HEK293 (cell line): ENCODE results near the gene TRAPPC10.

Experiments used
- CTCF ChIP-seq: fragments of 450-650 bp; formaldehyde crosslinking; IDR thresholded peaks from 2 replicates; pipeline ENCODE4 v1.5.1; 2016; ENCODE audit warnings: missing biosample characterization, missing genetic modification characterization
- SALL2 ChIP-seq: fragments of 450-650 bp; formaldehyde crosslinking; IDR thresholded peaks from 2 replicates; pipeline ENCODE4 v1.5.0; 2017; ENCODE audit warnings: missing biosample characterization, mild to moderate bottlenecking, missing genetic modification characterization, borderline replicate concordance
- ZBTB49 ChIP-seq: fragments of 450-650 bp; formaldehyde crosslinking; IDR thresholded peaks from 2 replicates; pipeline ENCODE4 v1.5.1; 2016; ENCODE audit warnings: missing biosample characterization, missing genetic modification characterization, low read depth
- ZFP41 ChIP-seq: fragments of 450-650 bp; formaldehyde crosslinking; IDR thresholded peaks from 2 replicates; pipeline ENCODE4 v1.5.1; 2016; ENCODE audit warnings: missing biosample characterization, missing genetic modification characterization, borderline replicate concordance
- ZIC2 ChIP-seq: fragments of 450-650 bp; formaldehyde crosslinking; IDR thresholded peaks from 2 replicates; pipeline ENCODE4 v1.5.1; 2016; ENCODE audit warnings: missing biosample characterization, missing genetic modification characterization
- ZNF274 ChIP-seq, 2 experiments: fragments of 200-500 bp in 1 of 2; fragments of 450-650 bp in 1 of 2; sonication (Bioruptor generic) in 1 of 2; formaldehyde crosslinking in 1 of 2; IDR thresholded peaks; 2 replicates each; pipeline versions ENCODE4 v1.5.1 to v1.6.1; 2014 to 2016; ENCODE audit warnings: borderline replicate concordance in 1 of 2, inconsistent platforms in 1 of 2, low read length in 1 of 2, missing biosample characterization in 1 of 2, missing genetic modification characterization in 1 of 2
- ZNF473 ChIP-seq: fragments of 450-650 bp; formaldehyde crosslinking; IDR thresholded peaks from 2 replicates; pipeline ENCODE4 v1.5.1; 2017; ENCODE audit warnings: missing biosample characterization, missing genetic modification characterization
- ZNF830 ChIP-seq: fragments of 450-650 bp; IDR thresholded peaks from 2 replicates; pipeline ENCODE4 v1.5.0; 2018; ENCODE audit warnings: missing biosample characterization, missing genetic modification characterization, low read depth, mild to moderate bottlenecking, moderate library complexity
- TF ChIP-seq, protein P1 (sequence below): fragments of 450-650 bp; formaldehyde crosslinking; conservative IDR thresholded peaks from 2 replicates; pipeline ENCODE4 v1.5.1; 2016; ENCODE audit warnings: low read depth, missing biosample characterization, missing genetic modification characterization
- TF ChIP-seq, protein P2 (sequence below): IDR thresholded peaks from 2 replicates; pipeline ENCODE4 v1.6.1; 2011; ENCODE audit warnings: mild to moderate bottlenecking, low read depth, low read length, borderline replicate concordance

DNA sequence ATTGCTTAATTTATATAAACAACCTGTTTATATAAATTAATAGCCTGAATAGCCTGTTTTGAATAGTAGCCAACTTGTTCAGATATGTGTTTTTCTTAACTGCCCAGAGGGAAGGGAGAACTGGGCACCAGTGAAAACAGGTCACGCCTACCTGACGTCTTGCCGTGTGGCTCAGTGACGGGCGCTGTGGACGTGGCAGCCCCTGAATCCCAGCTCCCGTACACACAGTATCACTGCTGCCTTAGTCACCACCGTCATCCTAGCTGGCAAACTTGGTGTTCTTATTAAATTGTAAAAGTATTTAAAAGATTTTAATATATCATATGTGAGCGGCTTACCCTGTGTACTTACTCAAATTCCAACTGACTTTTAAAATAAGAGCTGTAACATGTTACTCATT lies 35.4 kb upstream of the TRAPPC10 start:
- TF ChIP-seq, protein P1, sequence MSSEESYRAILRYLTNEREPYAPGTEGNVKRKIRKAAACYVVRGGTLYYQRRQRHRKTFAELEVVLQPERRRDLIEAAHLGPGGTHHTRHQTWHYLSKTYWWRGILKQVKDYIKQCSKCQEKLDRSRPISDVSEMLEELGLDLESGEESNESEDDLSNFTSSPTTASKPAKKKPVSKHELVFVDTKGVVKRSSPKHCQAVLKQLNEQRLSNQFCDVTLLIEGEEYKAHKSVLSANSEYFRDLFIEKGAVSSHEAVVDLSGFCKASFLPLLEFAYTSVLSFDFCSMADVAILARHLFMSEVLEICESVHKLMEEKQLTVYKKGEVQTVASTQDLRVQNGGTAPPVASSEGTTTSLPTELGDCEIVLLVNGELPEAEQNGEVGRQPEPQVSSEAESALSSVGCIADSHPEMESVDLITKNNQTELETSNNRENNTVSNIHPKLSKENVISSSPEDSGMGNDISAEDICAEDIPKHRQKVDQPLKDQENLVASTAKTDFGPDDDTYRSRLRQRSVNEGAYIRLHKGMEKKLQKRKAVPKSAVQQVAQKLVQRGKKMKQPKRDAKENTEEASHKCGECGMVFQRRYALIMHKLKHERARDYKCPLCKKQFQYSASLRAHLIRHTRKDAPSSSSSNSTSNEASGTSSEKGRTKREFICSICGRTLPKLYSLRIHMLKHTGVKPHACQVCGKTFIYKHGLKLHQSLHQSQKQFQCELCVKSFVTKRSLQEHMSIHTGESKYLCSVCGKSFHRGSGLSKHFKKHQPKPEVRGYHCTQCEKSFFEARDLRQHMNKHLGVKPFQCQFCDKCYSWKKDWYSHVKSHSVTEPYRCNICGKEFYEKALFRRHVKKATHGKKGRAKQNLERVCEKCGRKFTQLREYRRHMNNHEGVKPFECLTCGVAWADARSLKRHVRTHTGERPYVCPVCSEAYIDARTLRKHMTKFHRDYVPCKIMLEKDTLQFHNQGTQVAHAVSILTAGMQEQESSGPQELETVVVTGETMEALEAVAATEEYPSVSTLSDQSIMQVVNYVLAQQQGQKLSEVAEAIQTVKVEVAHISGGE (tag by site-specific recombination): no peak
- TF ChIP-seq SALL2 (tag by site-specific recombination) (no peak), ZNF830 (tag by site-specific recombination) (no peak), ZFP41 (tag by site-specific recombination) (no peak), CTCF (tag by site-specific recombination) (no peak), ZNF274 (IDR thresholded peaks at IDR 0.05; ENCODE audit: low read length) (no peak), ZNF274 (tag by site-specific recombination; IDR thresholded peaks at IDR 0.05; ENCODE audit: borderline replicate concordance) (no peak), ZBTB49 (no peak), ZNF473 (no peak), ZIC2 (tag by site-specific recombination) (no peak)
- TF ChIP-seq, protein P2, sequence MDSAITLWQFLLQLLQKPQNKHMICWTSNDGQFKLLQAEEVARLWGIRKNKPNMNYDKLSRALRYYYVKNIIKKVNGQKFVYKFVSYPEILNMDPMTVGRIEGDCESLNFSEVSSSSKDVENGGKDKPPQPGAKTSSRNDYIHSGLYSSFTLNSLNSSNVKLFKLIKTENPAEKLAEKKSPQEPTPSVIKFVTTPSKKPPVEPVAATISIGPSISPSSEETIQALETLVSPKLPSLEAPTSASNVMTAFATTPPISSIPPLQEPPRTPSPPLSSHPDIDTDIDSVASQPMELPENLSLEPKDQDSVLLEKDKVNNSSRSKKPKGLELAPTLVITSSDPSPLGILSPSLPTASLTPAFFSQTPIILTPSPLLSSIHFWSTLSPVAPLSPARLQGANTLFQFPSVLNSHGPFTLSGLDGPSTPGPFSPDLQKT: no peak
